Aorta (tissue), 5 donors: ENCODE measurements around the gene TTLL13. TPM values are rescaled to one million over a fixed set of nuclear protein-coding genes. Genes with fewer than 3 reads are reported as not detected.

ENCODE experiments used
- ATAC-seq: fragments of 200-7000 bp; cut with Tn5 transposase; one replicate; pipeline ENCODE4 v1.9.1; 2022; ENCODE audit warnings: moderate library complexity; ENCODE audit not compliant: low FRiP score
- DNase-seq, 2 donors: peaks; one replicate each; pipeline ENCODE4 v3.0.0-alpha.2; 2020
- H3K27ac ChIP-seq, 2 donors: one replicate each; pipeline ENCODE4 v1.5.1; 2013; ENCODE audit warnings: low read length in 2 of 2, mild to moderate bottlenecking in 2 of 2, moderate library complexity in 2 of 2, control low read depth in 1 of 2, inconsistent platforms in 1 of 2, low read depth in 1 of 2
- H3K27me3 ChIP-seq, 2 donors: one replicate each; pipeline ENCODE4 v1.6.1; 2013; ENCODE audit warnings: control low read depth in 1 of 2, low read length in 1 of 2, mild to moderate bottlenecking in 1 of 2, moderate library complexity in 1 of 2; ENCODE audit not compliant: insufficient read depth in 2 of 2, control insufficient read depth in 1 of 2
- H3K36me3 ChIP-seq, 2 donors: one replicate each; pipeline ENCODE4 v1.6.1; 2013; ENCODE audit warnings: control low read depth in 1 of 2, low read length in 1 of 2, mild to moderate bottlenecking in 1 of 2; ENCODE audit not compliant: insufficient read depth in 2 of 2, control insufficient read depth in 1 of 2
- H3K4me1 ChIP-seq, 2 donors: one replicate each; pipeline ENCODE4 v1.6.1; 2013; ENCODE audit warnings: low read length in 2 of 2, control low read depth in 1 of 2, mild to moderate bottlenecking in 1 of 2, moderate library complexity in 1 of 2; ENCODE audit not compliant: insufficient read depth in 2 of 2, control insufficient read depth in 1 of 2
- H3K4me3 ChIP-seq, 2 donors: one replicate each; pipeline ENCODE4 v1.5.1; 2013; ENCODE audit warnings: low read length in 2 of 2, control low read depth in 1 of 2, mild to moderate bottlenecking in 1 of 2
- H3K9me3 ChIP-seq: one replicate; pipeline ENCODE4 v1.6.1; 2013; ENCODE audit warnings: mild to moderate bottlenecking, low read length; ENCODE audit not compliant: control insufficient read depth
- WGBS, 2 donors: extraction: QIAGEN DNeasy Blood & Tissue Kit; methylation state at CpG; one replicate each; pipeline ENCODE4 v1.1.7; 2013; 5-methylcytosine and 5-hydroxymethylcytosine counted together
- intact Hi-C, 2 donors: fragments of 100-400 bp; cut with DNase I; formaldehyde crosslinking; loops; one replicate each; pipeline versions ENCODE4 v1.14.2 to v1.15.0; 2022
- polyA plus RNA-seq, 2 donors: library from polyadenylated mRNA; stranded (reverse); fragments of 200-250 nt; gene quantifications; one replicate each; pipeline ENCODE4 v1.2.3, GENCODE V29; 2013
- total RNA-seq, 2 donors: library from RNA; stranded (reverse); fragmentation: NEBNext Ultra II Directional; extraction: Animal tissue kit (Norgen Biotek cat#: 25700); gene quantifications; one replicate each; pipeline ENCODE4 v1.2.1, GENCODE V29; 2021
- donor health status: healthy with polysubstance abuse.
- donor health status: Bipolar disorder and iron deficiency.
- donor health status: DM: no; HTN: no; CAD: no.
- donor health status: DM: no; HTN: no; CAD: no.
- donor health status: DM: yes; HTN: yes; CAD: no.

The TTLL13 gene
- total and polyA plus RNA-seq, 4 donors: not detected

- DNase-seq (no peak), ATAC-seq (no peak)
- 85 to 90% methylated on average over 13 of the region's 13 CpGs for WGBS, 2 donors
- H3K4me1 ChIP-seq: no peaks in the 10 kb centered on the region
- H3K36me3 ChIP-seq: no peaks in the 10 kb centered on the region
- H3K9me3 ChIP-seq: no peaks in the 10 kb centered on the region
- no peak overlapping the region for H3K27ac ChIP-seq
- no peak overlapping the region for H3K4me3 ChIP-seq
- intact Hi-C loops: loop anchor here in 1 of 2 donors (5.0 kb wide), 1 partner anchor 35 kb away; the partner anchor contains the start of gene NGRN
- H3K27me3 ChIP-seq: no peaks in the 10 kb centered on the region
These were observed 17.2 kb upstream of the TTLL13 start for GRCh38 chr15:90232196-90232595.

- DNase-seq (no peak), ATAC-seq (no peak)
- intact Hi-C loops: loop anchor here in 1 of 2 donors (5.0 kb wide), 1 partner anchor 34 kb away; the partner anchor contains the start of gene NGRN
- peak overlapping the region in 1 of 2 donors; percentile 83 for H3K27ac ChIP-seq
- H3K36me3 ChIP-seq: no peaks in the 10 kb centered on the region
- H3K27me3 ChIP-seq: no peaks in the 10 kb centered on the region
- WGBS, 2 donors: 3 to 6% methylated on average over 9 of the region's 9 CpGs
- H3K4me3 ChIP-seq: peak overlapping the region; percentile 58 to 76
- no peaks in the 10 kb centered on the region for H3K4me1 ChIP-seq
- H3K9me3 ChIP-seq: no peaks in the 10 kb centered on the region
These were observed 16.4 kb upstream of the TTLL13 start for GRCh38 chr15:90232941-90233386.

GRCh38 chr15:90233387-90234095 lies 15.8 kb upstream of the TTLL13 start, which contains the start of gene CIB1:
TSS of gene CIB1 (minus strand) at chr15:90233941. CDS start at chr15:90233885, 56 bp downstream.
- Histone ChIP-seq H3K36me3 (peaks cover 0 to 2% of the 10 kb centered on the region in 2 donors), H3K4me3 (peak within 1 kb of the TSS; percentile 58 to 76), H3K27ac (peak within 1 kb of the TSS; percentile 10 to 83), H3K4me1 (no peaks in the 10 kb centered on the region), H3K27me3 (no peaks in the 10 kb centered on the region), H3K9me3 (no peaks in the 10 kb centered on the region)
- 1% methylated on average over 59 to 63 of the region's 63 CpGs for WGBS, 2 donors
- peak; percentile 99 for DNase-seq
- intact Hi-C loops: loop anchor here in 1 of 2 donors (5.0 kb wide), 1 partner anchor 34 kb away; the partner anchor contains the start of gene NGRN
- peak; percentile 97 for ATAC-seq

- H3K9me3 ChIP-seq: no peaks in the 10 kb centered on the region
- H3K4me1 ChIP-seq: no peaks in the 10 kb centered on the region
- H3K27me3 ChIP-seq: no peaks in the 10 kb centered on the region
- DNase-seq: no peak
- intact Hi-C loops: loop anchor here in 1 of 2 donors (5.0 kb wide), 1 partner anchor 33 kb away; the partner anchor contains the start of gene NGRN
- peaks cover 0 to 2% of the 10 kb centered on the region in 2 donors for H3K36me3 ChIP-seq
- WGBS, 2 donors: 4% methylated on average over 45 to 49 of the region's 49 CpGs
- no peak for ATAC-seq
- peak within 1 kb of the TSS; percentile 58 to 76 for H3K4me3 ChIP-seq
- H3K27ac ChIP-seq: peak within 1 kb of the TSS; percentile 10 to 83
These were observed 15.0 kb upstream of the TTLL13 start, which contains the start of gene GDPGP1 for GRCh38 chr15:90234096-90234988. TSS of gene GDPGP1 (plus strand) at chr15:90234209. CDS start at chr15:90240909, 6,700 bp downstream.

GRCh38 chr15:90239371-90239770 lies 10.0 kb upstream of the TTLL13 start:
- no peaks in the 10 kb centered on the region for H3K9me3 ChIP-seq
- no peak for ATAC-seq
- intact Hi-C loops: no loop called here
- no peak for DNase-seq
- 80 to 84% methylated on average over 3 of the region's 3 CpGs for WGBS, 2 donors
- H3K4me3 ChIP-seq: no peak overlapping the region
- H3K27me3 ChIP-seq: no peaks in the 10 kb centered on the region
- no peaks in the 10 kb centered on the region for H3K4me1 ChIP-seq
- no peak overlapping the region for H3K27ac ChIP-seq
- peaks cover 0 to 2% of the 10 kb centered on the region in 2 donors for H3K36me3 ChIP-seq

- intact Hi-C loops: no loop called here
These were observed 8.5 kb upstream of the TTLL13 start for GRCh38 chr15:90240856-90241255.

GRCh38 chr15:90241343-90242192 lies 7.8 kb upstream of the TTLL13 start:
- Histone ChIP-seq H3K27me3 (no peaks in the 10 kb centered on the region), H3K4me1 (no peaks in the 10 kb centered on the region), H3K36me3 (peaks cover 0 to 2% of the 10 kb centered on the region in 2 donors), H3K4me3 (no peak overlapping the region), H3K27ac (no peak overlapping the region), H3K9me3 (no peaks in the 10 kb centered on the region)
- intact Hi-C loops: no loop called here
- WGBS, 2 donors: 82 to 83% methylated on average over 22 of the region's 22 CpGs
- ATAC-seq (peak; percentile 38), DNase-seq (no peak)

More at GRCh38 chr15:90240856-90241255, 8.5 kb upstream of the TTLL13 start:
- ATAC-seq (no peak), DNase-seq (no peak)
- Histone ChIP-seq H3K4me3 (no peak overlapping the region), H3K9me3 (no peaks in the 10 kb centered on the region), H3K36me3 (peaks cover 0 to 2% of the 10 kb centered on the region in 2 donors), H3K27ac (no peak overlapping the region), H3K27me3 (no peaks in the 10 kb centered on the region), H3K4me1 (no peaks in the 10 kb centered on the region)
- 89 to 93% methylated on average over 8 of the region's 8 CpGs for WGBS, 2 donors
